ENCODE measurements around the gene C16orf86. TPM values are rescaled to one million over a fixed set of nuclear protein-coding genes. Genes with fewer than 3 reads are reported as not detected.

C16orf86 gene
- total RNA-seq, 1 experiment from 2014 or later = 4.9 TPM

DNA sequence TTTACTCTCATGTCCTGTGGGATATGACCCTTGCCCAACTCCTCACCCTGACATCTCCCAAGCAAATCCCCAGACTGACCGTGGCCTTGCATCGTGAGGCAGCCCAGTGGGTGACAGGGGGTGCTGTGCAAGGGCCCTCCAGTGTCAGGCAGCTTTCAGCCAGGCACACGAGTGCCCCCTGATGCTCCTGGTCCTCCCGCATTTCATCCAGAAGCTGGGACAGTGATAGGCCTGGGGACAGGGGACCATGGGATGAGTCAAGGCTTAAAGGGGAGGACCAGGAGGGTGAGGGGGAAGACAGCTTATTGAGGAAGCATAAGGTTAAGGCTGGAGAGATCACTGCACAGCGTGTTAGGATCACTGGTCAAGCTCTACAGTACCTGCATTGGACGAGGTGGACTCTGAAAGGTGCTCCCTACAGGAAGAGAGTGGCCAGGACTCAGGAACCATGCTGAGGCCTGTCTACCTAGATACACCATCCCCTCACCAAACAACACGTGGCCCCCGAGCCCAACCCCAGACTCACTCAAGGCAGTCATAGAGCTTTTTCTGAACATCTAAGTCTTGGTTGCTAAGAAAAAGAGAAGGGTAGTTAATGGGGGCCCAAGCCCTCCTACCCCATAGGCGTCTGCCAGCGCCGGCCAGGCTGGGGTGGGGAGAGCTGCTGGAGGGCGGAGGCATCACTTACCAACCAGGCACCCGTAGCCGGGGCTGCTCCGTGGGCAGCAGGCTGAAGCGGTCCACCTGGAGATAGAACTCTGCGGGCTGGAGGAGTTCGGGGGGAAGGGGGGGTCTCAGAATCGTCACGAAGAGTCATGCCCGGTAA lies 7.6 kb upstream of the C16orf86 start (continued):
- TF ChIP-seq, protein P1, sequence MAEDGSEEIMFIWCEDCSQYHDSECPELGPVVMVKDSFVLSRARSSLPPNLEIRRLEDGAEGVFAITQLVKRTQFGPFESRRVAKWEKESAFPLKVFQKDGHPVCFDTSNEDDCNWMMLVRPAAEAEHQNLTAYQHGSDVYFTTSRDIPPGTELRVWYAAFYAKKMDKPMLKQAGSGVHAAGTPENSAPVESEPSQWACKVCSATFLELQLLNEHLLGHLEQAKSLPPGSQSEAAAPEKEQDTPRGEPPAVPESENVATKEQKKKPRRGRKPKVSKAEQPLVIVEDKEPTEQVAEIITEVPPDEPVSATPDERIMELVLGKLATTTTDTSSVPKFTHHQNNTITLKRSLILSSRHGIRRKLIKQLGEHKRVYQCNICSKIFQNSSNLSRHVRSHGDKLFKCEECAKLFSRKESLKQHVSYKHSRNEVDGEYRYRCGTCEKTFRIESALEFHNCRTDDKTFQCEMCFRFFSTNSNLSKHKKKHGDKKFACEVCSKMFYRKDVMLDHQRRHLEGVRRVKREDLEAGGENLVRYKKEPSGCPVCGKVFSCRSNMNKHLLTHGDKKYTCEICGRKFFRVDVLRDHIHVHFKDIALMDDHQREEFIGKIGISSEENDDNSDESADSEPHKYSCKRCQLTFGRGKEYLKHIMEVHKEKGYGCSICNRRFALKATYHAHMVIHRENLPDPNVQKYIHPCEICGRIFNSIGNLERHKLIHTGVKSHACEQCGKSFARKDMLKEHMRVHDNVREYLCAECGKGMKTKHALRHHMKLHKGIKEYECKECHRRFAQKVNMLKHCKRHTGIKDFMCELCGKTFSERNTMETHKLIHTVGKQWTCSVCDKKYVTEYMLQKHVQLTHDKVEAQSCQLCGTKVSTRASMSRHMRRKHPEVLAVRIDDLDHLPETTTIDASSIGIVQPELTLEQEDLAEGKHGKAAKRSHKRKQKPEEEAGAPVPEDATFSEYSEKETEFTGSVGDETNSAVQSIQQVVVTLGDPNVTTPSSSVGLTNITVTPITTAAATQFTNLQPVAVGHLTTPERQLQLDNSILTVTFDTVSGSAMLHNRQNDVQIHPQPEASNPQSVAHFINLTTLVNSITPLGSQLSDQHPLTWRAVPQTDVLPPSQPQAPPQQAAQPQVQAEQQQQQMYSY (CRISPR knock-in tag; IDR thresholded peaks at IDR 0.05) = no peak
- TF ChIP-seq ETV6 (CRISPR knock-in tag; IDR thresholded peaks at IDR 0.05) (no peak), ZNF138 (CRISPR knock-in tag; conservative IDR thresholded peaks at IDR 0.05) (no peak), EMX1 (CRISPR knock-in tag; IDR thresholded peaks at IDR 0.05) (no peak), TEAD1 (CRISPR knock-in tag; IDR thresholded peaks at IDR 0.05) (no peak), ZNF121 (CRISPR knock-in tag; IDR thresholded peaks at IDR 0.05) (no peak), ZNF219 (CRISPR knock-in tag; IDR thresholded peaks at IDR 0.05; ENCODE audit: borderline replicate concordance) (no peak), HMGA2 (CRISPR knock-in tag; IDR thresholded peaks at IDR 0.05) (no peak), ZNF396 (CRISPR knock-in tag; IDR thresholded peaks at IDR 0.05; ENCODE audit: borderline replicate concordance) (no peak), NFE2L1 (CRISPR knock-in tag; IDR thresholded peaks at IDR 0.05) (no peak), ZNF416 (CRISPR knock-in tag; IDR thresholded peaks at IDR 0.05) (no peak), TEAD4 (CRISPR knock-in tag; IDR thresholded peaks at IDR 0.05) (no peak), ZNF263 (CRISPR knock-in tag; IDR thresholded peaks at IDR 0.05; ENCODE audit: low read depth) (no peak)
- TF ChIP-seq, protein P2, sequence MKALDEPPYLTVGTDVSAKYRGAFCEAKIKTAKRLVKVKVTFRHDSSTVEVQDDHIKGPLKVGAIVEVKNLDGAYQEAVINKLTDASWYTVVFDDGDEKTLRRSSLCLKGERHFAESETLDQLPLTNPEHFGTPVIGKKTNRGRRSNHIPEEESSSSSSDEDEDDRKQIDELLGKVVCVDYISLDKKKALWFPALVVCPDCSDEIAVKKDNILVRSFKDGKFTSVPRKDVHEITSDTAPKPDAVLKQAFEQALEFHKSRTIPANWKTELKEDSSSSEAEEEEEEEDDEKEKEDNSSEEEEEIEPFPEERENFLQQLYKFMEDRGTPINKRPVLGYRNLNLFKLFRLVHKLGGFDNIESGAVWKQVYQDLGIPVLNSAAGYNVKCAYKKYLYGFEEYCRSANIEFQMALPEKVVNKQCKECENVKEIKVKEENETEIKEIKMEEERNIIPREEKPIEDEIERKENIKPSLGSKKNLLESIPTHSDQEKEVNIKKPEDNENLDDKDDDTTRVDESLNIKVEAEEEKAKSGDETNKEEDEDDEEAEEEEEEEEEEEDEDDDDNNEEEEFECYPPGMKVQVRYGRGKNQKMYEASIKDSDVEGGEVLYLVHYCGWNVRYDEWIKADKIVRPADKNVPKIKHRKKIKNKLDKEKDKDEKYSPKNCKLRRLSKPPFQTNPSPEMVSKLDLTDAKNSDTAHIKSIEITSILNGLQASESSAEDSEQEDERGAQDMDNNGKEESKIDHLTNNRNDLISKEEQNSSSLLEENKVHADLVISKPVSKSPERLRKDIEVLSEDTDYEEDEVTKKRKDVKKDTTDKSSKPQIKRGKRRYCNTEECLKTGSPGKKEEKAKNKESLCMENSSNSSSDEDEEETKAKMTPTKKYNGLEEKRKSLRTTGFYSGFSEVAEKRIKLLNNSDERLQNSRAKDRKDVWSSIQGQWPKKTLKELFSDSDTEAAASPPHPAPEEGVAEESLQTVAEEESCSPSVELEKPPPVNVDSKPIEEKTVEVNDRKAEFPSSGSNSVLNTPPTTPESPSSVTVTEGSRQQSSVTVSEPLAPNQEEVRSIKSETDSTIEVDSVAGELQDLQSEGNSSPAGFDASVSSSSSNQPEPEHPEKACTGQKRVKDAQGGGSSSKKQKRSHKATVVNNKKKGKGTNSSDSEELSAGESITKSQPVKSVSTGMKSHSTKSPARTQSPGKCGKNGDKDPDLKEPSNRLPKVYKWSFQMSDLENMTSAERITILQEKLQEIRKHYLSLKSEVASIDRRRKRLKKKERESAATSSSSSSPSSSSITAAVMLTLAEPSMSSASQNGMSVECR (CRISPR knock-in tag; IDR thresholded peaks at IDR 0.05; ENCODE audit: borderline replicate concordance) = no peak
- TF ChIP-seq, protein P3, sequence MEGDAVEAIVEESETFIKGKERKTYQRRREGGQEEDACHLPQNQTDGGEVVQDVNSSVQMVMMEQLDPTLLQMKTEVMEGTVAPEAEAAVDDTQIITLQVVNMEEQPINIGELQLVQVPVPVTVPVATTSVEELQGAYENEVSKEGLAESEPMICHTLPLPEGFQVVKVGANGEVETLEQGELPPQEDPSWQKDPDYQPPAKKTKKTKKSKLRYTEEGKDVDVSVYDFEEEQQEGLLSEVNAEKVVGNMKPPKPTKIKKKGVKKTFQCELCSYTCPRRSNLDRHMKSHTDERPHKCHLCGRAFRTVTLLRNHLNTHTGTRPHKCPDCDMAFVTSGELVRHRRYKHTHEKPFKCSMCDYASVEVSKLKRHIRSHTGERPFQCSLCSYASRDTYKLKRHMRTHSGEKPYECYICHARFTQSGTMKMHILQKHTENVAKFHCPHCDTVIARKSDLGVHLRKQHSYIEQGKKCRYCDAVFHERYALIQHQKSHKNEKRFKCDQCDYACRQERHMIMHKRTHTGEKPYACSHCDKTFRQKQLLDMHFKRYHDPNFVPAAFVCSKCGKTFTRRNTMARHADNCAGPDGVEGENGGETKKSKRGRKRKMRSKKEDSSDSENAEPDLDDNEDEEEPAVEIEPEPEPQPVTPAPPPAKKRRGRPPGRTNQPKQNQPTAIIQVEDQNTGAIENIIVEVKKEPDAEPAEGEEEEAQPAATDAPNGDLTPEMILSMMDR (IDR thresholded peaks at IDR 0.05) = no peak

All from WTC11 (cell line).